ENCODE results near the gene SHROOM3.

Gene SHROOM3

GRCh38 chr4:76821641-76822040 is 386.6 kb downstream of the SHROOM3 start:
- peak; percentile 32 for DNase-seq (ENCODE audit: low read depth)

- no peak for DNase-seq (ENCODE audit: low read depth)
These were observed 387.3 kb downstream of the SHROOM3 start for GRCh38 chr4:76822303-76822702.

- no peak for DNase-seq (ENCODE audit: low read depth)
These were observed 388.5 kb downstream of the SHROOM3 start for GRCh38 chr4:76823495-76823894.

GRCh38 chr4:76830612-76830963 is 395.6 kb downstream of the SHROOM3 start:
- no peak for DNase-seq (ENCODE audit: low read depth)

GRCh38 chr4:76830964-76831703 is 396.1 kb downstream of the SHROOM3 start:
- peak; percentile 61 for DNase-seq (ENCODE audit: low read depth)

GRCh38 chr4:76831711-76832373 is 396.8 kb downstream of the SHROOM3 start:
- DNase-seq (ENCODE audit: low read depth) = peak; percentile 20

All from iris pigment epithelial cell (primary cell).